Right cardiac atrium (tissue), 5 donors: ENCODE results near the gene BLOC1S3. TPM values are rescaled to one million over a fixed set of nuclear protein-coding genes. Genes with fewer than 3 reads are reported as not detected.

Experiments used
- ATAC-seq, 2 donors: fragments of 200-7000 bp; cut with Tn5 transposase; one replicate each; pipeline versions ENCODE4 v1.8.0 to v1.9.1; 2020; ENCODE audit warnings: moderate library complexity in 2 of 2, mild to moderate bottlenecking in 1 of 2
- DNase-seq, 3 donors: peaks; one replicate each; pipeline ENCODE4 v3.0.0-alpha.2; 2020
- H3K27ac ChIP-seq: one replicate; pipeline ENCODE4 v1.5.1; 2013; ENCODE audit warnings: mild to moderate bottlenecking, low read length, control low read depth, moderate library complexity
- H3K27me3 ChIP-seq: one replicate; pipeline ENCODE4 v1.6.1; 2013; ENCODE audit not compliant: control insufficient read depth, insufficient read depth
- H3K4me1 ChIP-seq: one replicate; pipeline ENCODE4 v1.6.1; 2013; ENCODE audit warnings: low read length; ENCODE audit not compliant: control insufficient read depth, insufficient read depth
- H3K4me3 ChIP-seq: one replicate; pipeline ENCODE4 v1.5.1; 2013; ENCODE audit warnings: low read length, control low read depth
- H3K9me3 ChIP-seq: one replicate; pipeline ENCODE4 v1.6.1; 2013; ENCODE audit warnings: low read length; ENCODE audit not compliant: control insufficient read depth
- WGBS: extraction: QIAGEN DNeasy Blood & Tissue Kit; methylation state at CpG from one replicate; pipeline ENCODE4 v1.1.7; 2013; 5-methylcytosine and 5-hydroxymethylcytosine counted together
- intact Hi-C, 4 donors: fragments of 100-400 bp; cut with DNase I; formaldehyde crosslinking; loops; one replicate each; pipeline versions ENCODE4 v1.11.0 to v1.14.0; 2022 to 2023
- polyA plus RNA-seq: library from polyadenylated mRNA; stranded (reverse); fragments of 200-250 nt; gene quantifications from one replicate; pipeline ENCODE4 v1.2.3, GENCODE V29; 2013
- total RNA-seq, 4 donors: library from RNA; stranded (reverse); fragmentation: NEBNext Ultra II Directional; extraction: Animal tissue kit (Norgen Biotek cat#: 25700); gene quantifications; one replicate each; pipeline ENCODE4 v1.2.1, GENCODE V29; 2021
- donor health status: healthy with polysubstance abuse.
- donor health status: DM: no; HTN: yes; CAD: no.
- donor health status: DM: no; HTN: no; CAD: no.
- donor health status: DM: no; HTN: yes; CAD: no; lungs with severe emphysema.
- donor health status: DM: yes; HTN: yes; CAD: no.

Gene BLOC1S3
- total and polyA plus RNA-seq, 5 donors = 2.4 to 8.2 (median 5.9) TPM

- DNase-seq (no peak), ATAC-seq (no peak)
- H3K27ac ChIP-seq = no peak overlapping the region
- H3K4me3 ChIP-seq = no peak overlapping the region
- no peaks in the 10 kb centered on the region for H3K9me3 ChIP-seq
- H3K27me3 ChIP-seq = no peaks in the 10 kb centered on the region
- intact Hi-C loops = no loop called here
- 76% methylated on average over 11 of the region's 11 CpGs for WGBS
- H3K4me1 ChIP-seq = no peaks in the 10 kb centered on the region
Measured at GRCh38 chr19:45156011-45156630, 22.5 kb upstream of the BLOC1S3 start.

- Histone ChIP-seq H3K4me3 (no peak overlapping the region), H3K27me3 (no peaks in the 10 kb centered on the region), H3K27ac (no peak overlapping the region), H3K9me3 (no peaks in the 10 kb centered on the region), H3K4me1 (no peaks in the 10 kb centered on the region)
- intact Hi-C loops = no loop called here
- WGBS = 78% methylated on average over 11 of the region's 11 CpGs
- DNase-seq = no peak
- no peak for ATAC-seq
Measured at GRCh38 chr19:45156751-45157150, 21.8 kb upstream of the BLOC1S3 start.

GRCh38 chr19:45158503-45159209 lies 19.9 kb upstream of the BLOC1S3 start:
- 76% methylated on average over 27 of the region's 27 CpGs for WGBS
- Histone ChIP-seq H3K4me1 (no peaks in the 10 kb centered on the region), H3K9me3 (no peaks in the 10 kb centered on the region), H3K27me3 (no peaks in the 10 kb centered on the region), H3K27ac (no peak overlapping the region), H3K4me3 (no peak overlapping the region)
- ATAC-seq (no peak), DNase-seq (no peak)
- intact Hi-C loops = no loop called here

GRCh38 chr19:45159210-45159970 lies 19.2 kb upstream of the BLOC1S3 start:
- intact Hi-C loops = no loop called here
- Histone ChIP-seq H3K27ac (no peak overlapping the region), H3K9me3 (no peaks in the 10 kb centered on the region), H3K27me3 (no peaks in the 10 kb centered on the region), H3K4me1 (no peaks in the 10 kb centered on the region), H3K4me3 (no peak overlapping the region)
- 78% methylated on average over 12 of the region's 12 CpGs for WGBS
- ATAC-seq = no peak
- DNase-seq = no peak

- H3K9me3 ChIP-seq = no peaks in the 10 kb centered on the region
- 82% methylated on average over 10 of the region's 10 CpGs for WGBS
- H3K27me3 ChIP-seq = no peaks in the 10 kb centered on the region
- no peak overlapping the region for H3K4me3 ChIP-seq
- ATAC-seq (no peak), DNase-seq (no peak)
- H3K4me1 ChIP-seq = no peaks in the 10 kb centered on the region
- no peak overlapping the region for H3K27ac ChIP-seq
- intact Hi-C loops = no loop called here
Measured at GRCh38 chr19:45159971-45160324, 18.6 kb upstream of the BLOC1S3 start.

GRCh38 chr19:45160870-45161737 lies 17.5 kb upstream of the BLOC1S3 start, which contains the start of gene NKPD1:
Gene NKPD1, minus strand, starts transcription at chr19:45160982. Its CDS starts 832 bp downstream, at chr19:45160150.
- Histone ChIP-seq H3K9me3 (no peaks in the 10 kb centered on the region), H3K4me3 (no peak within 1 kb of the TSS), H3K27me3 (no peaks in the 10 kb centered on the region), H3K4me1 (no peaks in the 10 kb centered on the region), H3K27ac (no peak within 1 kb of the TSS)
- 51% methylated on average over 29 of the region's 29 CpGs for WGBS
- intact Hi-C loops = no loop called here
- ATAC-seq (no peak), DNase-seq (no peak)

- Histone ChIP-seq H3K27me3 (no peaks in the 10 kb centered on the region), H3K9me3 (no peaks in the 10 kb centered on the region), H3K4me1 (peaks cover 3% of the 10 kb centered on the region), H3K27ac (no peak overlapping the region), H3K4me3 (no peak overlapping the region)
- intact Hi-C loops = no loop called here
- 44% methylated on average over 32 of the region's 32 CpGs for WGBS
- ATAC-seq (peak in 1 of 2 donors; percentile 10), DNase-seq (no peak)
Measured at GRCh38 chr19:45161738-45162607, 16.6 kb upstream of the BLOC1S3 start.

- ATAC-seq = no peak
- intact Hi-C loops = no loop called here
- H3K27ac ChIP-seq = no peak overlapping the region
- DNase-seq = no peak
- H3K9me3 ChIP-seq = no peaks in the 10 kb centered on the region
- H3K4me1 ChIP-seq = peaks cover 3% of the 10 kb centered on the region
- WGBS = 74% methylated on average over 18 of the region's 18 CpGs
- H3K4me3 ChIP-seq = no peak overlapping the region
- no peaks in the 10 kb centered on the region for H3K27me3 ChIP-seq
Measured at GRCh38 chr19:45162608-45163143, 15.9 kb upstream of the BLOC1S3 start.

- H3K27me3 ChIP-seq = no peaks in the 10 kb centered on the region
- peaks cover 3% of the 10 kb centered on the region for H3K4me1 ChIP-seq
- intact Hi-C loops = no loop called here
- DNase-seq (no peak), ATAC-seq (no peak)
- no peak overlapping the region for H3K4me3 ChIP-seq
- no peak overlapping the region for H3K27ac ChIP-seq
- H3K9me3 ChIP-seq = no peaks in the 10 kb centered on the region
- 86% methylated on average over 17 of the region's 17 CpGs for WGBS
Measured at GRCh38 chr19:45163156-45163555, 15.4 kb upstream of the BLOC1S3 start.
